HL-60/S4 treated with phorbol 12-myristate 13-acetate at 8.2 ng/mL for 4 days and 3 days (cell line): ENCODE data around the gene ASCL1.

Source experiments
- in situ Hi-C: fragments of 300-500 bp; cut with MboI; formaldehyde crosslinking; loops from 2 replicates; pipeline ENCODE4 v1.15.0; 2022; ENCODE audit warnings: low sequenced_read_pairs

The ASCL1 gene

GRCh38 chr12:102973583-102973982, 16.1 kb downstream of the ASCL1 start:
- in situ Hi-C loops = no loop called here

GRCh38 chr12:102976609-102977280, 19.3 kb downstream of the ASCL1 start:
- in situ Hi-C loops = no loop called here

GRCh38 chr12:102977945-102978706, 20.7 kb downstream of the ASCL1 start:
- in situ Hi-C loops = no loop called here

GRCh38 chr12:102980350-102980749, 22.9 kb downstream of the ASCL1 start:
- in situ Hi-C loops = no loop called here

- in situ Hi-C loops = no loop called here
Observed at GRCh38 chr12:102990419-102990818, 32.9 kb downstream of the ASCL1 start.

GRCh38 chr12:102992297-102992696, 34.8 kb downstream of the ASCL1 start:
- in situ Hi-C loops = no loop called here

- in situ Hi-C loops = no loop called here
Observed at GRCh38 chr12:102992720-102993119, 35.2 kb downstream of the ASCL1 start.

GRCh38 chr12:102993537-102993936, 36.1 kb downstream of the ASCL1 start:
- in situ Hi-C loops = no loop called here

GRCh38 chr12:102995372-102995771, 37.9 kb downstream of the ASCL1 start:
- in situ Hi-C loops = no loop called here
